GM12892 (cell line): ENCODE data around the gene PNKD.
A peak's percentile ranks its signal among the peaks of the same experiment; 100 is the strongest.
"Not testable (repeated sequence)": the region's sequence is repeated elsewhere in the genome, so short reads cannot be mapped to it uniquely, and the experiment has no call there.

ENCODE experiments used
- DNase-seq: peaks from one replicate; pipeline ENCODE4 v3.0.0; 2011; ENCODE audit not compliant: insufficient read length
- FAIRE-seq: peaks from 2 replicates; lab custom pipeline; 2011; peaks lifted over from hg19 to GRCh38; lab: Jason Lieb, UNC
- POLR2A ChIP-seq: IDR thresholded peaks from 2 replicates; pipeline ENCODE4 v1.6.1; 2011; ENCODE audit warnings: low read depth, low read length, control low read depth
- POLR2AphosphoS5 ChIP-seq: IDR thresholded peaks from 2 replicates; pipeline ENCODE4 v1.6.1; 2011; ENCODE audit warnings: low read depth, low read length, control low read depth
- TAF1 ChIP-seq: IDR thresholded peaks from 2 replicates; pipeline ENCODE4 v1.6.1; 2011; ENCODE audit warnings: low read depth, mild to moderate bottlenecking, control low read depth, low read length, borderline replicate concordance

PNKD gene

DNA sequence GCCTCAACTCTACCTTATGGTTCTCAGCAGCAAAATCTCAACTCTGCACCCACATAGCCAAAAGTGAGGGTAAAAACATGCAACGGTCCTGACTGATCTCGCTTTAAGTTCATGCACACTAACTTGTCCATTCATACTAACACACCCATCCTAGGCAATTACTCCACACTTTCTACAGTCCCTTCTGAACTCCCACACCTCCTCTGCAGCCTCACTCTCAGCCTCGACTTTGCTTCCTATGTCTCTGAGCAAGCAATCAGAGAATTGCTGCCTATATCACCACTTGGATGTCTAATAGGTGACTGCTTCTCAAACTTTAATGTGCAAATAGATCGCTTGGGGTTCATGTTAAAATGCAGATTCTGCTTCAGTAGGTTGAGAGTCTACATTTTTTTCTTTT, 29.8 kb downstream of the PNKD start:
- TF ChIP-seq POLR2A: no peak
- TF ChIP-seq TAF1: no peak
- TF ChIP-seq POLR2AphosphoS5: no peak
- DNase-seq (no peak), FAIRE-seq (no peak)

DNA sequence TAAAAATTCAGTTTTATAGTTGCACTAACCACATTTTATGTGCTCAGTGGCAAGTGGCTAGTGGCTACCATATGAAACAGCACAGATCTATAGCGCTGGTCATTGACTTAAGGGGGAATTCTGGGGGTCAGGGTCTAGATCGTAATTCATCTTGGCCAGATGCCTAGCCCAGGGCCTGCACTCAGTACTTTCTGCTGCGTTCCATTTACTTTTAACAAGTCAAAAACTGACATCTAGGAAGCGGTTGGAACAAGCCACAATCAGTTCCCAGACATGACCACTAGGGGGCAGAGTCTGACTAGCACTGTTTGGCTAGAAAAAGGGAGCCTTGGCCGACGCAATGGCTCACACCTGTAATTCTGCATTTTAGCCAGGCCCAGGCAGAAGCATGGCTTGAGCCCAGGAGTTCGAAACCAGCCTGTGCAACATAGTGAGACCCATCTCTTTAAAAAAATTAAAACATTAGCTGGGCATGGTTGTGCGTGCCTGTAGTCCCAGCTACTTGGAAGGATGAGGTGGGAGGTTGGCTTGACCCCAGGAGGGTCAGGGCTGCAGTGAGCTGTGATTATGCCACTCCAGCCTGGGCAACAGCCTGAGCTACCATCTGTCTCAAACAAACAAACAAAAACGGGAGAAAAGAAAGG, 31.0 kb downstream of the PNKD start:
- FAIRE-seq: peak; percentile 97
- no peak for TF ChIP-seq POLR2AphosphoS5
- no peak for TF ChIP-seq POLR2A
- no peak for TF ChIP-seq TAF1
- DNase-seq: no peak

DNA sequence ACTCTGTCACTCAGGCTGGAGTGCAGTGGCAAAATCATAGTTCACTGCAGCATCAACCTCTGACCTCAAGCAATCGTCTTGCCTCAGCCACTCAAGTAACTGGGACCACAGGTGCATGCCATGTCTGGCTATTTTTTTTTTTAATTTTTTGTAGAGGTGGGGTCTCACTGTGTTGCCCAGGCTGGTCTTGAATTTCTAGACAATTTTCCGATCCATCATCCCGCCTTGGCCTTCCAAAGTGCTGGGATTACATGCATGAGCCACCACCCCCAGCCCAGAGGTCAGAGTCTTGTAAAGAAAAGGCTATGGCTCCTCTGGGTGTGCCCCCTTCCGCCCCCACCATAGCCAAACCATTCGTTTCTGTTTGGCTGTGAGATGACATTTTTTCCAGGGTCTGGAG, 35.1 kb downstream of the PNKD start:
- no peak for FAIRE-seq

DNA sequence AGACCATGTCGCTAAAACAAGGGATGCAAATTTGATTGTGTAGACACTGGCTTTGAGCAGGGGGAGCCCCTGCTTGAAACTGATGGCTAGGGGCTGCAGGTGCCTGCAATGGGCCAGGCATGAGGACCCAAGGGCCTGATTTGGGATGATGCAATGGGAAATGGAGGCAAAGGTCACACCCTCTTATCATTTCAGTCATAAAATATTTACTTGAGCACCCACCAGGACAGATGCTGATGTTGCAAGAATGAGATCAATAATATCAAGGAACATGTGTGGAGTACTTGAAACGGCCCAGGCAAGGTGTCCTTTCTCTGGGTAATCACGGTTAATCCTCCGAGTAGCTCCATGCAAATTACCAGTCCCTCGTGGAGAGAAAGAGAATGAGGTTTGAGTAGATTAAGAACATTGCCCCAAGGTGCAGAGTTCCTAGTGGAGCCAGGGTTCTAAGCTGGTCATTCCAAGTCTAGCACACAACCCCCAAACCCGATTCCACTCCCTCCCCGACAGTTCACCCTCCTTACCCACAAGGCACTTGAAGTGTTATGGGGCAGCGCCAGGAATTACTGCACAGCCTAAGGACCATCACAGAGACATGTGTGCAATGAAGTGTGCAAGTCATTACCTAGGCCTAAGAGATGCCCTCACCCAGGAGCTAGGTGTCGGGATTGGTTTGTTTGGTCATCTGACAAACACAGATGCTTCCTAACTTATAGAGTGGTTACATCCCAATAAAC, 36.0 kb downstream of the PNKD start:
- TF ChIP-seq TAF1 (no peak), POLR2AphosphoS5 (no peak), POLR2A (no peak)
- no peak for DNase-seq
- FAIRE-seq: peak; percentile 24

More for the DNA sequence above, 35.1 kb downstream of the PNKD start:
- TF ChIP-seq TAF1 (no peak), POLR2AphosphoS5 (no peak), POLR2A (no peak)
- DNase-seq: no peak

DNA sequence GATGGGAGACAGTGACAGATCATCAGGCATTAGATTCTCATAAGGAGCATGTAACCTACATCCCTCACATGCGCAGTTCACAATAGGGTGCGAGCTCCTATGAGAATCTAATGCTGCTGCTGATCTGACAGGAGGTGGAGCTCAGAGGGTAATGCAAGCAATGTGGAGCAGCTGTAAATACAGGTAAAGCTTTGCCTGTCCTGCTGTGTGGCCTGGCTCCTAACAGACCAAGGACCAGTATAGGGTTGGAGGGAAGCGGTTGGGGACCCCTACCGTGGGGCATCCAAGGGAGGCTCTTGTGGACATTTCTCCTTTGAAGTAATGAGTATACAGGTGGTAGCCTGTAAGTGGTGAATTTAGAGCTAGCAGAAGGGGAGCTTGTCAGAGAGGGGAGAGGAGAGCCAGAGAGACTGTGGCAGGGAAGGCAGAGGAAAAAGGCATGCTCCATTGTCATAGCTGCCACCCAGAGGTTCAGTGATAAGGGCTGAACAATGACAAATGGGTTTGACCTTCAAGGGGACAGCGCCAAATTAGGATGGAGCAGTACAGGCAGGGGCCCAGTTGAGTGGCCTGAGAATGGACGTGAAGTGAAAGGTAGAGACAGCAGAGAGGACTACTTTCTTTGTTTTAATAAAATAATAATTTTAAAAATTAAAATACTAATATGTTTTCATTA, 37.2 kb downstream of the PNKD start:
- FAIRE-seq (no peak), DNase-seq (no peak)
- TF ChIP-seq POLR2A (no peak), TAF1 (no peak)

DNA sequence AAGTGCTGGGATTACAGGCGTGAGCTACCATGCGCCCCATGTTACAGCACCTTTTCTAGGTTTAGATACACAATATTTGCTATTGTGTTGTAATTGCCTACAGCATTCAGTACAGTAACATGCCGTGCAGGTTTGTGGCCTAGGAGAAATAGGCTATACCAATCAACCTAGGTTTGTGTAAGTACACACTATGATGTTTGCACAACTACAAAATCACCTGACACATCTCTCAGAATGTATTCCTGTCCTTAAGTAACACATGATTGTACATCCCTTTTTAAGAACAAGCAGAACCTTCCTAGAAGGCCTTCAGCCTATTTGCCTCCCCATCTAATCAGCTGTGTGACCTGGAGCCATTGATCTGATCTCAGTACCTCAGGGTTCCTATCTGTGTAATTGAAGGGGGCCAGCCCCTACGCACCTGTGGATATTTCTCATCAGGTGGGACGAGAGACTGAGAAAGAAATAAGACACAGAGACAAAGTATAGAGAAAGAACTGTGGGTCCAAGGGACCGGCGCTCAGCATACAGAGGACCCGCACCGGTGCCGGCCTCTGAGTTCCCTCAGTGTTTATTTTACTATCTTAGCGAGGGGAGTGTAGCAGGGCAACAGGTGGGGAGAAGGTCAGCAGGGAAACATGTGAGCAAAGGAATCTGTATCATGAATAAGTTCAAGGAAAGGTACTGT, 40.7 kb downstream of the PNKD start:
- no peak for FAIRE-seq
- TF ChIP-seq POLR2A: no peak
- DNase-seq: no peak

DNA sequence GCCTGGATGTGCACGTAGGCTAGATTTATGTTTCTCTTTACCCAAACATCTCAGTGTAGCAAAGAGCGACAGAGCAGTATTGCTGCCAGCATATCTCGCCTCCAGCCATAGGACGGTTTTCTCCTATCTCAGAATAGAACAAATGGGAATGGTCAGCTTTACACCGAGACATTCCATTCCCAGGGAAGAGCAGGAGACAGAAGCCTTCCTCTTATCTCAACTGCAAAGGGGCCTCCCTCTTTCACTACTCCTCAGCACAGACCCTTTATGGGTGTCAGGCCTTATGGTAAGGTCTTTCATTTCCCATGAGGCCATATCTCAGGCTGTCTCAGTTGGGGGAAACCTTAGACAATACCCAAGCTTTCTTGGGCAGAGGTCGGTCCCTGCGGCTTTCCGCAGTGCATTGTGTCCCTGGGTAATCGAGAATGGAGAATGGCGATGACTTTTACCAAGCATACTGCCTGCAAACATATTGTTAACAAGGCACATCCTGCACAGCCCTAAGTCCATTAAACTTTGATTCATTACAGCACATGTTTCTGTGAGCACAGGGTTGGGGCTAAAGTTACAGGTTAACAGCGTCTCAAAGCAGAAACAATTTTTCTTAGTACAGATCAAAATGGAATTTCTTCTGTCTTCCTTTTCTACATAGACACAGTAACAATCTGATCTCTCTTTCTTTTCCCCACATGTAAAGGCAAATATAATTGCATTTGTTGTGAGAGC, 41.4 kb downstream of the PNKD start:
- not testable (repeated sequence) for DNase-seq

DNA sequence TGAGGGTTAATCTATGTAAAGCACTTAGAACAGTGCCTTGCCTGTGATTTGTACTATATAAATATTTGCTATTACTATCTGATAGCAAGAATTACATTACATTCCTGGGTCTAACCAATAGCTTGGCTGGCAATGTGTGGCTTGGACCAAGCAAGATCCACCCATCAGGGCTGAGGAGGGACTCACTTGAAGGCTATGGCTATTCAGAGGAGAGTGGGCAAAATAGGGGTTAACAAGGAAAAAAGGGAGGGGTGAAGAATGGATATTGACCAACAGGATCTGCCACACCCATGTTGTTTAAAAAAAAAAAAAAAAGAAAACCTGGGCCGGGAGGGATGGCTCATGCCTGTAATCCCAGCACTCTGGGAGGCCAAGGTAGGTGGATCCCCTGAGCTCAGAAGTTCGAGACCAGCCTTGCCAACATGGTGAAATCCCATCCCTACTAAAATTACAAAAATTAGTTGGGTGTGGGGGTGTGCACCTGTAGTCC, 42.0 kb downstream of the PNKD start:
- FAIRE-seq (no peak), DNase-seq (no peak)
- TF ChIP-seq POLR2AphosphoS5: no peak
- TF ChIP-seq POLR2A: no peak
- TF ChIP-seq TAF1: no peak

More for the DNA sequence above, 41.4 kb downstream of the PNKD start:
- not testable (repeated sequence) for FAIRE-seq

DNA sequence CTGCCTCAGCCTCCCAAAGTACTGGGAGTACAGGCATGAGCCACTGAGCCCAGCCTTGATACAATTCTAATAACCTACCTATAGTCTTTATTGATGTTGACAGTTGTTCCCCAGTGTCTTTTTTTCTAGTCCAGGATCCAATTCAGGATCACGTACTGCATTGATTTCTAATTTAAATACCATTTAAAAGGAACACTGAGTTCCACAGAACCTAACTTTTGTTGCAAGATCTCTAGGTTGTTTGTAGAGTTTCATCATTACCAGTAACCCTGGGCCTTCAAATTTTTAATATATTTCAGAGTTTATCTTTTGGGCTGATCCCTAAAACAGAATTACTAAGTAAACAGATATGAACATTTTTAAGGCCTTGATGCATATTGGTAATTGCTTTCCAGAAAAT, 43.0 kb downstream of the PNKD start:
- TF ChIP-seq TAF1 (no peak), POLR2AphosphoS5 (no peak)
- no peak for DNase-seq
- no peak for FAIRE-seq

DNA sequence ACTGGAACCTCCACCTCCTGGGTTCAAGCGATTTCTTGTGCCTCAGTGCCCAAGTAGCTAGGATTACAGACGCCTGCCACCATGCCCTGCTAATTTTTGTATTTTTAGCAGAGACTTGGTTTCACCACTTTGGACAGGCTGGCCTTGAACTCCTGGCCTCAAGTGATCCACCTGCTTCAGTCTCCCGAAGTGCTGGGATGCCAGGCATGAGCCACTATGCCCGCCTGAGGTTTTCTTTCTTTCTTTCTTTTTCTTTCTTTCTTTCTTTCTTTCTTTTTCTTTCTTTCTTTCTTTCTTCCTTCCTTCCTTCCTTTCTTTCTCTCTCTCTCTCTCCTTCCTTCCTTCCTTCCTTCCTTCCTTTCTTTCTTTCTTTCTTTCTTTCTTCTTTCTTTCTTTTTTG, 44.4 kb downstream of the PNKD start:
- FAIRE-seq, DNase-seq: not testable (repeated sequence)

DNA sequence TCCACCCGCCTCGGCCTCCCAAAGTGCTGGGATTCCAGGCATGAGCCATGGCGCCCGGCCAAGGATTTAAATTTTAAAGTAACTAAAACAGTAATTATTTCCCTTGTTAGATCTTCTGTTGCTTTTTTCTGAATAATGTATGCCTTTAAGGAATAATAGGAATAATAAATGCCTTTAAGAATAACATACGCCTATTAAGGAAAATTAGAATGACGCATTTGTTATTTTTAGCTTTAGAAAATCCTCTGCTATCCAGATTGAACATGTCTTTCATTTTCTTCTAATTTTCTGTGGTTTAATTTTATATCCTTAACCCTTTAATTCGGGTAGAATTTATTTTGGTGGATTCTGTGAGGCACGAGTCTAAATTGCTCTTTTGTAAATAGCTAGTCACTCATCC, 45.1 kb downstream of the PNKD start:
- no peak for FAIRE-seq
- TF ChIP-seq POLR2A: no peak
- DNase-seq: no peak

DNA sequence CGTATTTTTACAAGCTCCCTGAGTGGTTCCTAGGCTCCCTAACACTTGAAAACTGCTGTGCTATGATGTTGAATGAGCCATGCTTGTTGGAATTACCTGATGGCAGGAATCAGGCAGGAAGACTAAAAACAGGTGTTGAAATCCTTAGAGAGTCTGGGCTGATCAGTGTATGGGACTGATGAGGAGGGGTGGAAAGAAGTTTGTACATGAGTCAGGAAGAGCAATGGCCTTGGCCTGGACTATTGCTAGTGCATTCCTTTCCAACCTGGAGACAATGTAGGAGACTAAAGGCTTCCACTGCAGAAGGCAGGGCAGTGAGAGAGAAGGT, 46.9 kb downstream of the PNKD start:
- FAIRE-seq: no peak
- TF ChIP-seq POLR2AphosphoS5: no peak
- no peak for TF ChIP-seq POLR2A
- DNase-seq: no peak

DNA sequence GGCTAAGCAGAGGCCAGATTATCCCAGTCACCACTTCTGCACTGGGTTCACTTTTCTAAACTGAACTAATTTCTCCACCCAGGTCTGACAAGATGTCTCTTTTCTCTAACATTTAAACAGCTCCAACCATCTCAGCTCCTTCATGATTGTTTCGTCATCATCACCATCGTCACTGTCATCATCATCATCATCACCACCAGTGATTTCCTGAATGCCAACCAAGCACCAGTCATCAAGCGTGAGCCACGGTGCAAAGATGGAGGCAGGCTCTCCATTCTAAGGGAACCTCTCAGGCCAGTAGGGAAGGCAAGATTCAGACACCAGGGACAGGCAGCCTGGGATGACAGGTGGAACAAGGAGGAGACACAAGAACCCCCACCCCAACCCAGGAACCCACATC, 47.5 kb downstream of the PNKD start:
- TF ChIP-seq POLR2AphosphoS5: no peak
- TF ChIP-seq TAF1: no peak
- no peak for TF ChIP-seq POLR2A
- DNase-seq (no peak), FAIRE-seq (no peak)
